ENCODE measurements around the gene EFNA5. TPM values are rescaled to one million over a fixed set of nuclear protein-coding genes. Genes with fewer than 3 reads are reported as not detected.
A peak's percentile ranks its signal among the peaks of the same experiment; 100 is the strongest.

EFNA5 gene
- total and polyA plus RNA-seq, 2 experiments from 2014 or later = 8.5 to 18.8 TPM

DNA sequence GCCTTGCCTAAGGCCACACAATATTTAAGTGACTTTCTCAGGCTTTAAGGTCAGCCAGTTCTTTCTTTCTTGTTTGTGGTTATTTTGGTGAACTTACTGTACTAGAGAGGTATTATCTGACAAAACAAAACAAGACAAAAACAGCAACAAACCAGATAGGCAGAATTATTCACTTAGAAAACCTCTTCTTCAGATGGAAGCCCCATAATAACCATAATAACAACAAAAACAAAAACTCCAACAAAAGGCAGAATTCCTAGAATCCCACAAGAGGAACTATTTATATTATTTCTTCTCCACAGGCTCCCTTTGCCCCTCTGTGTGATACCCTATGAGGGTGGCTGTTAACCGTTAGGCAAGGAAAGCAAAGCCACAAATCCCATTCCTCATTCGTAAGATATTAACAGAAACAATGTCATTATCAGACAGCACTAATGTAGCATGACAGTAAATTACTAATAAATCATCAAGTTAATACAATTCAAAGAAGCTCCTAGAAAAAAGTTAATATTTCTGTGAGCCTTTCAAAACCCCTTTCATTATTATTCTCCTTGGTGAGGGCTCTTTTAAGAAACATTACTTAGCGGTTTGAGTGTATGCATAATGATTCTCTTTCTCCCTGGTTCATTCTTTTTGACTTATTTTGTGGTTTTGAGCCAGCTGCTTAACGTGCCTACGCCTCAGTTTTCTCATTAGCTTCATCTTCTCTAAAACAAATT, 274.9 kb downstream of the EFNA5 start:
- DNase-seq (ENCODE audit: low spot score) = no peak
- Histone ChIP-seq H3K4me3 (no peak overlapping the region), H3K36me3 (replicated peaks; ENCODE audit: insufficient read depth, low read depth) (no peaks in the 10 kb centered on the region), H3K9me2 (replicated peaks; ENCODE audit: insufficient read depth) (no peaks in the 10 kb centered on the region), H4K20me1 (ENCODE audit: insufficient read depth, poor library complexity, severe bottlenecking) (no peaks in the 10 kb centered on the region), H3K79me2 (peaks cover 11% of the 10 kb centered on the region), H3K27ac (no peak overlapping the region), H3K27me3 (no peaks in the 10 kb centered on the region), H3K9me3 (ENCODE audit: low read depth) (no peaks in the 10 kb centered on the region), H2AFZ (no peak overlapping the region), H3K4me2 (no peak overlapping the region), H3K4me1 (ENCODE audit: insufficient read depth) (peaks cover 13% of the 10 kb centered on the region)
- 76% methylated on average over 5 of the region's 5 CpGs for WGBS (ENCODE audit: low lambda C conversion rate, missing lambda C conversion rate)
- no peak for TF ChIP-seq EZH2phosphoT487 (IDR thresholded peaks at IDR 0.05; ENCODE audit: low read depth, severe bottlenecking, unreplicated experiment)
- TF ChIP-seq, protein P1, sequence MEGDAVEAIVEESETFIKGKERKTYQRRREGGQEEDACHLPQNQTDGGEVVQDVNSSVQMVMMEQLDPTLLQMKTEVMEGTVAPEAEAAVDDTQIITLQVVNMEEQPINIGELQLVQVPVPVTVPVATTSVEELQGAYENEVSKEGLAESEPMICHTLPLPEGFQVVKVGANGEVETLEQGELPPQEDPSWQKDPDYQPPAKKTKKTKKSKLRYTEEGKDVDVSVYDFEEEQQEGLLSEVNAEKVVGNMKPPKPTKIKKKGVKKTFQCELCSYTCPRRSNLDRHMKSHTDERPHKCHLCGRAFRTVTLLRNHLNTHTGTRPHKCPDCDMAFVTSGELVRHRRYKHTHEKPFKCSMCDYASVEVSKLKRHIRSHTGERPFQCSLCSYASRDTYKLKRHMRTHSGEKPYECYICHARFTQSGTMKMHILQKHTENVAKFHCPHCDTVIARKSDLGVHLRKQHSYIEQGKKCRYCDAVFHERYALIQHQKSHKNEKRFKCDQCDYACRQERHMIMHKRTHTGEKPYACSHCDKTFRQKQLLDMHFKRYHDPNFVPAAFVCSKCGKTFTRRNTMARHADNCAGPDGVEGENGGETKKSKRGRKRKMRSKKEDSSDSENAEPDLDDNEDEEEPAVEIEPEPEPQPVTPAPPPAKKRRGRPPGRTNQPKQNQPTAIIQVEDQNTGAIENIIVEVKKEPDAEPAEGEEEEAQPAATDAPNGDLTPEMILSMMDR (IDR thresholded peaks at IDR 0.05; ENCODE audit: poor library complexity) = no peak
- TF ChIP-seq EZH2 (IDR thresholded peaks at IDR 0.05; ENCODE audit: borderline replicate concordance) = no peak

DNA sequence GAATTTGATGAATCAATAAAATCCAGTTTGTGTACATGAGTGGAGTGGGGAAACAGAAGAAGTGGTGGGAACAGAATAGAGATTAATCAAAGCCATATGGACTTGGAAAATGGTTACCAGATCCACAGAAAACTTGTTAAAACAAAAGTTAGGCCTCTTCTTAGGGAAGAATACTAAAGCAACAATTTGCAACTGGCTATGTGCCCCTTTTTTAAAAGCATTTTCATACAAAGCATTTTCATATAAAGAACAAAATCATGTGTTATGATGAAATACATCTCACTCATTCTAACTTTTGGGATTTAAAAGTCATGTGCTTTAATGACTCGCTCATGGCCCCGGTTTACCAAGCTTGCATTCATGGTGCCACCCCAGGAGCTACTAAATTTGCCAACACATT, 276.9 kb downstream of the EFNA5 start:
- Histone ChIP-seq H3K4me1 (ENCODE audit: insufficient read depth) (peaks cover 20% of the 10 kb centered on the region), H2AFZ (no peak overlapping the region), H3K79me2 (peaks cover 13% of the 10 kb centered on the region), H3K27ac (peak overlapping the region; percentile 50), H3K4me3 (no peak overlapping the region), H3K36me3 (replicated peaks; ENCODE audit: insufficient read depth, low read depth) (no peaks in the 10 kb centered on the region), H4K20me1 (ENCODE audit: insufficient read depth, poor library complexity, severe bottlenecking) (no peaks in the 10 kb centered on the region), H3K27me3 (no peaks in the 10 kb centered on the region), H3K9me3 (ENCODE audit: low read depth) (no peaks in the 10 kb centered on the region), H3K4me2 (peak overlapping the region; percentile 43), H3K9me2 (replicated peaks; ENCODE audit: insufficient read depth) (no peaks in the 10 kb centered on the region)
- TF ChIP-seq, protein P1 (IDR thresholded peaks at IDR 0.05; ENCODE audit: poor library complexity) = no peak
- TF ChIP-seq EZH2 (IDR thresholded peaks at IDR 0.05; ENCODE audit: borderline replicate concordance) (no peak), EZH2phosphoT487 (IDR thresholded peaks at IDR 0.05; ENCODE audit: low read depth, severe bottlenecking, unreplicated experiment) (no peak)
- WGBS (ENCODE audit: low lambda C conversion rate, missing lambda C conversion rate) = 65% methylated on average over 2 of the region's 2 CpGs
- no peak for DNase-seq (ENCODE audit: low spot score)

DNA sequence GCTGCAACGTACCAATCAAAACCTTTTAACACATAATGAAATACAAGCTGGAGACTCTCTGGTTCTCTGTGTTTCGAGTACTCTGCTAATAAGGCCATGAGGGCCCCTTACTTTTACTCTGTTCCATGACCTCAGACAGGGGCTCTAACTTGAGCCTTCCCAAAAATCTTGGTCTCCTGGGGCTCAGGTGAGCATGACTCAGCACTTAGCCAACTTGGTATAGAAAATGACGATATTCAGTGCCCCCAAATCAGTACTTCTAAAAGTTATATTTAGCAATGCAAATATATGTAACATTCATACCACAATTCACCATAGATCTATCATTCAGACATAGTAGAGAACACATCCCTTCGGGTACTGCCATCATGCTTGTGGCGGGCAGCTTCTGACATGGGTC, 278.9 kb downstream of the EFNA5 start:
- H3K4me3 ChIP-seq = no peak overlapping the region
- H3K27ac ChIP-seq = no peak overlapping the region
- H4K20me1 ChIP-seq (ENCODE audit: insufficient read depth, poor library complexity, severe bottlenecking) = no peaks in the 10 kb centered on the region
- H3K27me3 ChIP-seq = no peaks in the 10 kb centered on the region
- H3K9me3 ChIP-seq (ENCODE audit: low read depth) = no peaks in the 10 kb centered on the region
- peaks cover 3% of the 10 kb centered on the region for H3K9me2 ChIP-seq (replicated peaks; ENCODE audit: insufficient read depth)
- WGBS (ENCODE audit: low lambda C conversion rate, missing lambda C conversion rate) = 92% methylated on average over 5 of the region's 5 CpGs
- no peaks in the 10 kb centered on the region for H3K36me3 ChIP-seq (replicated peaks; ENCODE audit: insufficient read depth, low read depth)
- no peak overlapping the region for H3K4me2 ChIP-seq
- no peak for DNase-seq (ENCODE audit: low spot score)
- no peak for TF ChIP-seq EZH2 (IDR thresholded peaks at IDR 0.05; ENCODE audit: borderline replicate concordance)
- peaks cover 11% of the 10 kb centered on the region for H3K79me2 ChIP-seq
- peaks cover 36% of the 10 kb centered on the region for H3K4me1 ChIP-seq (ENCODE audit: insufficient read depth)
- no peak overlapping the region for H2AFZ ChIP-seq

DNA sequence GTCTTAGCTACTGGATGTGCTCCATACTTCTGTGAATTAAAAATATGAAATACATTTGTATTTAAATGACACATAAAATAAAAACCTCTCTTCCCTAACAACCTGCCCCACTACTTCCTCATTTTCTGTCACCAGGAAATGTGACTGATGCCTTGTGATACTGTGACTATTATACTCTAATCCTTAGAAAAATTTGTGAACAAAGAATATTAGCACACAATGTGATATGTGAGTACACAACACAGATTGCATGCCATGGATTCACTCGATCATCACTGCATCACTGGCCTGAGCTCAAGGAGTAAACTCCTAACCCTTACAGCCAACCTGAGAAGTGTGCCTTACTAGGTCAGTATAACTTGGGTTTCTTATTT, 281.0 kb downstream of the EFNA5 start:
- peaks cover 11% of the 10 kb centered on the region for H3K79me2 ChIP-seq
- no peak for TF ChIP-seq EZH2phosphoT487 (IDR thresholded peaks at IDR 0.05; ENCODE audit: low read depth, severe bottlenecking, unreplicated experiment)
- TF ChIP-seq, protein P1 (IDR thresholded peaks at IDR 0.05; ENCODE audit: poor library complexity) = no peak
- no peak for TF ChIP-seq EZH2 (IDR thresholded peaks at IDR 0.05; ENCODE audit: borderline replicate concordance)
- H3K36me3 ChIP-seq (replicated peaks; ENCODE audit: insufficient read depth, low read depth) = no peaks in the 10 kb centered on the region
- no peak for DNase-seq (ENCODE audit: low spot score)
- peaks cover 36% of the 10 kb centered on the region for H3K4me1 ChIP-seq (ENCODE audit: insufficient read depth)
- H3K27me3 ChIP-seq = no peaks in the 10 kb centered on the region
- no peak overlapping the region for H3K27ac ChIP-seq
- H4K20me1 ChIP-seq (ENCODE audit: insufficient read depth, poor library complexity, severe bottlenecking) = no peaks in the 10 kb centered on the region
- no peak overlapping the region for H2AFZ ChIP-seq
- no peaks in the 10 kb centered on the region for H3K9me3 ChIP-seq (ENCODE audit: low read depth)
- peaks cover 3% of the 10 kb centered on the region for H3K9me2 ChIP-seq (replicated peaks; ENCODE audit: insufficient read depth)
- no peak overlapping the region for H3K4me2 ChIP-seq
- H3K4me3 ChIP-seq = no peak overlapping the region
- WGBS (ENCODE audit: low lambda C conversion rate, missing lambda C conversion rate) = 96% methylated on average over 1 of the region's 1 CpG
